Smooth muscle cell (in vitro differentiated cells): ENCODE results near the gene DEXI. TPM values are rescaled to one million over a fixed set of nuclear protein-coding genes. Genes with fewer than 3 reads are reported as not detected.
"Not testable (repeated sequence)": the region's sequence is repeated elsewhere in the genome, so short reads cannot be mapped to it uniquely, and the experiment has no call there.

Source experiments
- DNase-seq: peaks from one replicate; lab custom pipeline; 2025; ENCODE audit not compliant: unreplicated experiment; lab: John Stamatoyannopoulos, UW
- H2AFZ ChIP-seq: fragments of 200-600 bp; sonication (generic); 2 replicates; pipeline ENCODE4 v1.6.0; 2016; ENCODE audit warnings: antibody characterized with exemption, low read depth, mild to moderate bottlenecking
- H3F3A ChIP-seq: fragments of 200-600 bp; sonication (generic); 2 replicates; pipeline ENCODE4 v1.6.0; 2017; ENCODE audit warnings: antibody characterized with exemption, low read depth
- H3K27ac ChIP-seq: fragments of 200-600 bp; sonication (generic); 2 replicates; pipeline ENCODE4 v1.5.1; 2016; ENCODE audit warnings: low read depth, mild to moderate bottlenecking
- H3K27me3 ChIP-seq: fragments of 200-600 bp; sonication (generic); 2 replicates; pipeline ENCODE4 v1.6.1; 2016; ENCODE audit warnings: low read depth, mild to moderate bottlenecking
- H3K36me3 ChIP-seq: fragments of 200-600 bp; sonication (generic); 2 replicates; pipeline ENCODE4 v1.5.1; 2016; ENCODE audit warnings: low read depth
- H3K4me1 ChIP-seq: fragments of 200-600 bp; sonication (generic); 2 replicates; pipeline ENCODE4 v1.5.1; 2016; ENCODE audit warnings: low read depth
- H3K4me2 ChIP-seq: fragments of 200-600 bp; sonication (generic); 2 replicates; pipeline ENCODE4 v1.6.0; 2016; ENCODE audit warnings: mild to moderate bottlenecking
- H3K4me3 ChIP-seq: fragments of 200-600 bp; sonication (generic); 2 replicates; pipeline ENCODE4 v1.5.1; 2016; ENCODE audit warnings: mild to moderate bottlenecking
- H3K79me2 ChIP-seq: fragments of 200-600 bp; sonication (generic); 2 replicates; pipeline ENCODE4 v1.6.0; 2016; ENCODE audit warnings: low read depth, mild to moderate bottlenecking
- H3K9ac ChIP-seq: fragments of 200-600 bp; sonication (generic); 2 replicates; pipeline ENCODE4 v1.6.0; 2016; ENCODE audit warnings: low read depth
- H3K9me3 ChIP-seq: fragments of 200-600 bp; sonication (generic); replicated peaks from 2 replicates; pipeline ENCODE4 v1.5.1; 2016; ENCODE audit warnings: low read depth
- H4K20me1 ChIP-seq: fragments of 200-600 bp; sonication (generic); 2 replicates; pipeline ENCODE4 v1.6.0; 2016; ENCODE audit warnings: low read depth
- WGBS: methylation state at CpG from one replicate; pipeline ENCODE4 v1.1.7; 2016; ENCODE audit warnings: low lambda C conversion rate; 5-methylcytosine and 5-hydroxymethylcytosine counted together
- polyA plus RNA-seq: library from polyadenylated mRNA; unstranded; fragments of >200 nt; fragmentation: Nextera tagmentation; extraction: Ambion mirVana; gene quantifications from 2 replicates; pipeline ENCODE4 v1.2.1, GENCODE V29; 2016
- total RNA-seq: library from RNA; depleted of rRNA; stranded (reverse); fragments of >200 nt; gene quantifications from 2 replicates; pipeline ENCODE4 v1.2.3, GENCODE V29; 2014
- TF ChIP-seq, protein P1 (sequence below): fragments of 200-600 bp; sonication (generic); IDR thresholded peaks from 2 replicates; pipeline ENCODE4 v1.5.1; 2017; ENCODE audit warnings: borderline replicate concordance, mild to moderate bottlenecking, antibody characterized with exemption; ENCODE audit not compliant: insufficient read depth, poor library complexity, severe bottlenecking

DEXI gene
- total and polyA plus RNA-seq, 2 experiments from 2014 or later = 58.5 to 71.8 TPM

DNA sequence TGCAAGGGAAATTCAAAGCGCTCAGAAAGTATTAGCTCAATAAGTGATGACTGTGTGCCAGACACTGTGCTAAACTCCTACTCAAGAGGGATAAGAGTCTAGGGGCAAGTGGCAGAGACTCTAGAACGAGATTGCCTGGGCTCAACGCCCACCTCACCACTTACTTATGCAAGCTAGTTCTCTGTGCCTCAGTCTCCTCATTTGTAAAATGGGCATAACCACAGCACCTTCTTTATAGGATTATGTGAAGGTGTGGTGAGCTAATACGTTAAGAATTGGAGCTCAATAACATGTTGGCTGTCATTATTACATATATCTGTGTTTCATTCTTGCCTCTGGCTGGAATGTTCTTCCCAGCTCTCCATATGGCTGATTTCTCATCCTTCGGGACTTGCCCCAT is 15.4 kb downstream of the DEXI start:
- 93% methylated on average over 5 of the region's 5 CpGs for WGBS
- H3K27ac ChIP-seq = no peak overlapping the region
- no peak overlapping the region for H3K4me3 ChIP-seq
- TF ChIP-seq, protein P1, sequence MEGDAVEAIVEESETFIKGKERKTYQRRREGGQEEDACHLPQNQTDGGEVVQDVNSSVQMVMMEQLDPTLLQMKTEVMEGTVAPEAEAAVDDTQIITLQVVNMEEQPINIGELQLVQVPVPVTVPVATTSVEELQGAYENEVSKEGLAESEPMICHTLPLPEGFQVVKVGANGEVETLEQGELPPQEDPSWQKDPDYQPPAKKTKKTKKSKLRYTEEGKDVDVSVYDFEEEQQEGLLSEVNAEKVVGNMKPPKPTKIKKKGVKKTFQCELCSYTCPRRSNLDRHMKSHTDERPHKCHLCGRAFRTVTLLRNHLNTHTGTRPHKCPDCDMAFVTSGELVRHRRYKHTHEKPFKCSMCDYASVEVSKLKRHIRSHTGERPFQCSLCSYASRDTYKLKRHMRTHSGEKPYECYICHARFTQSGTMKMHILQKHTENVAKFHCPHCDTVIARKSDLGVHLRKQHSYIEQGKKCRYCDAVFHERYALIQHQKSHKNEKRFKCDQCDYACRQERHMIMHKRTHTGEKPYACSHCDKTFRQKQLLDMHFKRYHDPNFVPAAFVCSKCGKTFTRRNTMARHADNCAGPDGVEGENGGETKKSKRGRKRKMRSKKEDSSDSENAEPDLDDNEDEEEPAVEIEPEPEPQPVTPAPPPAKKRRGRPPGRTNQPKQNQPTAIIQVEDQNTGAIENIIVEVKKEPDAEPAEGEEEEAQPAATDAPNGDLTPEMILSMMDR = no peak
- no peaks in the 10 kb centered on the region for H3K4me1 ChIP-seq
- H3K27me3 ChIP-seq = no peaks in the 10 kb centered on the region
- no peaks in the 10 kb centered on the region for H3K9me3 ChIP-seq
- no peaks in the 10 kb centered on the region for H3F3A ChIP-seq
- H3K79me2 ChIP-seq = peaks cover 5% of the 10 kb centered on the region
- peaks cover 45% of the 10 kb centered on the region for H4K20me1 ChIP-seq
- peaks cover 3% of the 10 kb centered on the region for H3K36me3 ChIP-seq
- H2AFZ ChIP-seq = no peak overlapping the region
- no peak overlapping the region for H3K9ac ChIP-seq
- no peak for DNase-seq
- H3K4me2 ChIP-seq = no peak overlapping the region

DNA sequence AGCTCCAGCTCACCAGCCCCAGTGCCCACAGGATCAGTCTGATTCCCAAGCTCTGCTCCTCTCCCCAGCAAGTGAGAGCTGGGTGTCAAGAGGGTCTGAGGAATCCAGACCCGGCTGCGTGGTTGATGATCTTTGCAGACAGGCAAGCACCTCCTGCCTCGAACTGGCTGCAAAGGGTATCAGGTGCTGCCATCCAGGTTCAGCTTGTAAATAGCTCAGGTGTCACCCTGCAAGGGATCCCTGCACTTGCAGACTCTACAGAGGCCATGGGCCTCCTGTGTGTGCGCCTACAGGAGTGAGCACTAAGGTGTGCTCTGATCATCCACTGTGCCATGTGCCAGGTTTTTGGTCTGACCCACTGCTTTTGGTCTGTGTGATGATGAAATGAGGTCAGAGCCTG is 16.2 kb downstream of the DEXI start:
- 96% methylated on average over 4 of the region's 4 CpGs for WGBS
- no peaks in the 10 kb centered on the region for H3F3A ChIP-seq
- H3K4me2 ChIP-seq = no peak overlapping the region
- no peaks in the 10 kb centered on the region for H3K4me1 ChIP-seq
- H3K9me3 ChIP-seq = no peaks in the 10 kb centered on the region
- H4K20me1 ChIP-seq = peaks cover 37% of the 10 kb centered on the region
- no peaks in the 10 kb centered on the region for H3K79me2 ChIP-seq
- TF ChIP-seq, protein P1 = no peak
- no peak overlapping the region for H3K9ac ChIP-seq
- no peak overlapping the region for H3K27ac ChIP-seq
- H3K36me3 ChIP-seq = peaks cover 3% of the 10 kb centered on the region
- no peak overlapping the region for H3K4me3 ChIP-seq
- H3K27me3 ChIP-seq = no peaks in the 10 kb centered on the region
- no peak for DNase-seq
- H2AFZ ChIP-seq = no peak overlapping the region

DNA sequence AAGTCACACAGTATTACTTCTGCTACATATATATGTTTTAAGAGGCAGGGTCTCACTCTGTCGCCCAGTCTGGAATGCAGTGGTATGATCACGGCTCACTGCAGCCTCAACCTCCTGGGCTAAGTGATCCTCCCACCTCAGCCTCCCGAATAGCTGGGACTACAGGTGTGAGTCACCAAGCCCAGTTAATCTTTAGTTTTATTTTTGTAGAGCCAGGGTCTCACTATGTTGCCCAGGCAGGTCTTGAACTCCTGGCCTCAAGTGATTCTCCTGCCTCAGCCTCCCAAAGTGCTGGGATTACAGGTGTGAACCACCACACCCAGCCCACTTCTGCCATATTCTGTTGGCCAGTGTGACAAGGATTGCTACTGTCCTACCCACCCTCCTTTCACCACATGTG is 17.0 kb downstream of the DEXI start:
- H4K20me1 ChIP-seq = peaks cover 29% of the 10 kb centered on the region
- not testable (repeated sequence) for H2AFZ ChIP-seq, DNase-seq, H3K36me3 ChIP-seq, H3K27me3 ChIP-seq, H3K4me3 ChIP-seq, H3K79me2 ChIP-seq, H3K4me2 ChIP-seq, H3F3A ChIP-seq, H3K4me1 ChIP-seq, H3K9me3 ChIP-seq, H3K27ac ChIP-seq, H3K9ac ChIP-seq
- WGBS = 98% methylated on average over 3 of the region's 3 CpGs

DNA sequence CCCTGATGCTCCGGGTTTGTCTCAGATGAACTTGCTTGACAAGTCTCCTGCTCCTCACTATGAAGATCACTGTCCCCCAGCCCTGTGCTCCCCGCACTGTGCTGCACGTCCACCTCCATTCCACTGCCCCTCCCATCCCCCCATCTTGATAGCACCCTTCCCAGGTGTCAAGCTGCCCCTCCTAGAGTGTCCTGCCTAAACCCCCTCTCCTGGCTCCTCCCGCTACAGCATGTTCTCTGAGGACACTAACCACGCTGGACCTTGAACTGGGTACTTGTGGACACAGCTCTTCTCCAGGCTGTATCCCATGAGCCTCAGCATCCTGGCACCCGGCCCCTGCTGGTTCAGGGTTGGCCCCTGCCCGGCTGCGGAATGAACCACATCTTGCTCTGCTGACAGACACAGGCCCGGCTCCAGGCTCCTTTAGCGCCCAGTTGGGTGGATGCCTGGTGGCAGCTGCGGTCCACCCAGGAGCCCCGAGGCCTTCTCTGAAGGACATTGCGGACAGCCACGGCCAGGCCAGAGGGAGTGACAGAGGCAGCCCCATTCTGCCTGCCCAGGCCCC is 18.5 kb downstream of the DEXI start:
- H3F3A ChIP-seq = no peaks in the 10 kb centered on the region
- no peak overlapping the region for H3K27ac ChIP-seq
- peaks cover 3% of the 10 kb centered on the region for H3K36me3 ChIP-seq
- WGBS = 90% methylated on average over 14 of the region's 14 CpGs
- no peak overlapping the region for H2AFZ ChIP-seq
- H3K4me3 ChIP-seq = no peak overlapping the region
- no peaks in the 10 kb centered on the region for H3K27me3 ChIP-seq
- no peak for DNase-seq
- no peaks in the 10 kb centered on the region for H3K4me1 ChIP-seq
- H3K9me3 ChIP-seq = no peaks in the 10 kb centered on the region
- no peak overlapping the region for H3K9ac ChIP-seq
- peaks cover 14% of the 10 kb centered on the region for H4K20me1 ChIP-seq
- no peak overlapping the region for H3K4me2 ChIP-seq
- no peaks in the 10 kb centered on the region for H3K79me2 ChIP-seq
- TF ChIP-seq, protein P1 = no peak
